ENCODE results near the gene CFAP97. TPM values are rescaled to one million over a fixed set of nuclear protein-coding genes. Genes with fewer than 3 reads are reported as not detected.

The CFAP97 gene
- total and polyA plus RNA-seq, 12 donors: 3.3 to 20.9 (median 12.2) TPM

GRCh38 chr4:185151296-185151695 is 52.5 kb downstream of the CFAP97 start:
- Histone ChIP-seq H3K27me3 (no peaks in the 10 kb centered on the region), H3K4me3 (no peak overlapping the region), H3K36me3 (peaks cover 0 to 60% (median 16%) of the 10 kb centered on the region in 9 donors), H3K4me1 (peaks cover 0 to 26% (median 6%) of the 10 kb centered on the region in 9 donors), H3K9me3 (no peaks in the 10 kb centered on the region), H3K27ac (no peak overlapping the region)
- DNase-seq (no peak), ATAC-seq (no peak)
- intact Hi-C loops (cut with DNase I): no loop called here
- 88% methylated on average over 1 of the region's 1 CpG for WGBS, 2 donors
- TF ChIP-seq, protein P1, sequence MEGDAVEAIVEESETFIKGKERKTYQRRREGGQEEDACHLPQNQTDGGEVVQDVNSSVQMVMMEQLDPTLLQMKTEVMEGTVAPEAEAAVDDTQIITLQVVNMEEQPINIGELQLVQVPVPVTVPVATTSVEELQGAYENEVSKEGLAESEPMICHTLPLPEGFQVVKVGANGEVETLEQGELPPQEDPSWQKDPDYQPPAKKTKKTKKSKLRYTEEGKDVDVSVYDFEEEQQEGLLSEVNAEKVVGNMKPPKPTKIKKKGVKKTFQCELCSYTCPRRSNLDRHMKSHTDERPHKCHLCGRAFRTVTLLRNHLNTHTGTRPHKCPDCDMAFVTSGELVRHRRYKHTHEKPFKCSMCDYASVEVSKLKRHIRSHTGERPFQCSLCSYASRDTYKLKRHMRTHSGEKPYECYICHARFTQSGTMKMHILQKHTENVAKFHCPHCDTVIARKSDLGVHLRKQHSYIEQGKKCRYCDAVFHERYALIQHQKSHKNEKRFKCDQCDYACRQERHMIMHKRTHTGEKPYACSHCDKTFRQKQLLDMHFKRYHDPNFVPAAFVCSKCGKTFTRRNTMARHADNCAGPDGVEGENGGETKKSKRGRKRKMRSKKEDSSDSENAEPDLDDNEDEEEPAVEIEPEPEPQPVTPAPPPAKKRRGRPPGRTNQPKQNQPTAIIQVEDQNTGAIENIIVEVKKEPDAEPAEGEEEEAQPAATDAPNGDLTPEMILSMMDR (IDR thresholded peaks at IDR 0.05): no peak

- intact Hi-C loops (cut with DNase I): no loop called here
- Histone ChIP-seq H3K27ac (peak overlapping the region in 4 of 10 donors; percentile 6 to 42 (median 26)), H3K27me3 (peaks cover 0 to 6% (median 0%) of the 10 kb centered on the region in 7 donors), H3K4me1 (peaks cover 0 to 38% (median 7%) of the 10 kb centered on the region in 9 donors), H3K9me3 (no peaks in the 10 kb centered on the region), H3K4me3 (no peak overlapping the region), H3K36me3 (peaks cover 0 to 65% (median 31%) of the 10 kb centered on the region in 9 donors)
- no peak for DNase-seq
- TF ChIP-seq, protein P1 (IDR thresholded peaks at IDR 0.05): no peak
- WGBS, 2 donors: 46 to 70% methylated on average over 12 of the region's 12 CpGs
- ATAC-seq: peak in 5 of 8 donors; percentile 4 to 38 (median 19)
Observed at GRCh38 chr4:185149392-185149791, 54.4 kb downstream of the CFAP97 start.

DNA sequence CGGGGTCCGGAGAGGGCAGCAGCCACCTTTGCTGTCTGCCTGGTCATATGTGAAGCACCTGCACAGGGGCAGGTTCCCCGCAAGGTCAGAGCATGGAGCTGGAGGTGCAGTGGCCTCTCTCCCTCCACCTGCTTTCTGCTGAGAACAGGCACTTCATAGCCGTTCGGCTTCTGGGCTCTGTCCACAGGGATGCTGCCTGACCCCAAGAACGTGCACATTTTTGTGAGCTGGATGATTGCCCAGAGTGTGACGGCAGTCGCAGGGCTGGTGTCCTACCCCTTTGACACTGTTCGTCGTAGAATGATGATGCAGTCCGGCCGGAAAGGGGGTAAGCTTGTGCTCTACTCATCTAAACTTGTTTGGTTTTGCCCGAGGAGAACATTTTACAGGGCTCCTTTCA is 58.2 kb downstream of the CFAP97 start:
- Histone ChIP-seq H3K27ac (peak overlapping the region; percentile 62 to 94 (median 90)), H3K4me3 (peak overlapping the region; percentile 36 to 80 (median 66)), H3K36me3 (peaks cover 0 to 55% (median 31%) of the 10 kb centered on the region in 9 donors), H3K9me3 (no peaks in the 10 kb centered on the region), H3K4me1 (peaks cover 0 to 56% (median 12%) of the 10 kb centered on the region in 9 donors), H3K27me3 (peaks cover 0 to 39% (median 0%) of the 10 kb centered on the region in 7 donors)
- TF ChIP-seq, protein P1 (IDR thresholded peaks at IDR 0.05): no peak
- DNase-seq: peak; percentile 58 to 83
- 41 to 50% methylated on average over 13 of the region's 13 CpGs for WGBS, 2 donors
- intact Hi-C loops (cut with DNase I): no loop called here
- peak; percentile 18 to 57 (median 52) for ATAC-seq

DNA sequence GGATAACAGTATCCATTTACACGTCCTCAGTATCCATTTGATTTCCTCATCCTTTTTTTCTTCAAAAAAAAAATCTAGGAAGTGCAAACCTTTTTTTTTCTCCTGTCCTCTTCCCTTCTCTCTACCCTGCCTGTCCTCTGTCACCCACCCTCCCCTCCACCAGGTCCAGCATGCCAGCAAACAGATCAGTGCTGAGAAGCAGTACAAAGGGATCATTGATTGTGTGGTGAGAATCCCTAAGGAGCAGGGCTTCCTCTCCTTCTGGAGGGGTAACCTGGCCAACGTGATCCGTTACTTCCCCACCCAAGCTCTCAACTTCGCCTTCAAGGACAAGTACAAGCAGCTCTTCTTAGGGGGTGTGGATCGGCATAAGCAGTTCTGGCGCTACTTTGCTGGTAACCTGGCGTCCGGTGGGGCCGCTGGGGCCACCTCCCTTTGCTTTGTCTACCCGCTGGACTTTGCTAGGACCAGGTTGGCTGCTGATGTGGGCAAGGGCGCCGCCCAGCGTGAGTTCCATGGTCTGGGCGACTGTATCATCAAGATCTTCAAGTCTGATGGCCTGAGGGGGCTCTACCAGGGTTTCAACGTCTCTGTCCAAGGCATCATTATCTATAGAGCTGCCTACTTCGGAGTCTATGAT is 59.1 kb downstream of the CFAP97 start:
- Histone ChIP-seq H3K4me1 (peaks cover 0 to 56% (median 12%) of the 10 kb centered on the region in 9 donors), H3K27me3 (peaks cover 0 to 42% (median 0%) of the 10 kb centered on the region in 7 donors), H3K27ac (peak overlapping the region; percentile 83 to 94 (median 92)), H3K9me3 (no peaks in the 10 kb centered on the region), H3K36me3 (peaks cover 0 to 47% (median 28%) of the 10 kb centered on the region in 9 donors), H3K4me3 (peak overlapping the region; percentile 36 to 80 (median 66))
- TF ChIP-seq, protein P1 (IDR thresholded peaks at IDR 0.05): no peak
- DNase-seq (no peak), ATAC-seq (no peak)
- intact Hi-C loops (cut with DNase I): loop anchor here in 1 of 10 donors (5.0 kb wide), 1 partner anchor 38 kb away; no protein-coding TSS in a partner anchor
- 47 to 59% methylated on average over 16 of the region's 16 CpGs for WGBS, 2 donors

Data from heart right ventricle (tissue), 16 donors.